Activated T-helper 1 cell treated with anti-CD3 and anti-CD28 coated beads, Interleukin-12 subunit alpha, Interleukin-12 subunit beta, Interleukin-2, Interleukin-4 antibody, amounts not matched to agents 30 ng/mL and 10 ng/mL and 1 ng/mL, durations not matched to agents 14 hours and 24 hours and 36 hours (primary cell): ENCODE data around the gene WDFY3. TPM values are rescaled to one million over a fixed set of nuclear protein-coding genes. Genes with fewer than 3 reads are reported as not detected.
A peak's percentile ranks its signal among the peaks of the same experiment; 100 is the strongest.

ENCODE experiments used
- DNase-seq: peaks from one replicate; pipeline ENCODE4 v3.0.0; 2021; ENCODE audit warnings: low spot score
- H3K27ac Mint-ChIP-seq: one replicate; pipeline ENCODE4 v1.8.0; 2021; ENCODE audit warnings: mild to moderate bottlenecking, mixed read lengths
- H3K27me3 Mint-ChIP-seq: one replicate; pipeline ENCODE4 v1.8.0; 2022; ENCODE audit warnings: mild to moderate bottlenecking, moderate library complexity, mixed read lengths; ENCODE audit not compliant: insufficient read depth
- H3K36me3 Mint-ChIP-seq: one replicate; pipeline ENCODE4 v1.8.0; 2021; ENCODE audit warnings: low read depth, mixed read lengths
- H3K4me1 Mint-ChIP-seq: one replicate; pipeline ENCODE4 v1.8.0; 2021; ENCODE audit warnings: low read depth, mixed read lengths
- H3K4me3 Mint-ChIP-seq: one replicate; pipeline ENCODE4 v1.8.0; 2021; ENCODE audit warnings: mild to moderate bottlenecking, moderate library complexity, mixed read lengths
- H3K9me3 Mint-ChIP-seq: one replicate; pipeline ENCODE4 v1.8.0; 2021; ENCODE audit warnings: mixed read lengths
- intact Hi-C: fragments of 100-400 bp; cut with micrococcal nuclease; formaldehyde crosslinking; loops from one replicate; pipeline ENCODE4 v1.15.1; 2024
- total RNA-seq: library from RNA; stranded (reverse); gene quantifications from 2 replicates; pipeline ENCODE4 v1.2.3, GENCODE V29; 2022

Gene WDFY3, protein sequence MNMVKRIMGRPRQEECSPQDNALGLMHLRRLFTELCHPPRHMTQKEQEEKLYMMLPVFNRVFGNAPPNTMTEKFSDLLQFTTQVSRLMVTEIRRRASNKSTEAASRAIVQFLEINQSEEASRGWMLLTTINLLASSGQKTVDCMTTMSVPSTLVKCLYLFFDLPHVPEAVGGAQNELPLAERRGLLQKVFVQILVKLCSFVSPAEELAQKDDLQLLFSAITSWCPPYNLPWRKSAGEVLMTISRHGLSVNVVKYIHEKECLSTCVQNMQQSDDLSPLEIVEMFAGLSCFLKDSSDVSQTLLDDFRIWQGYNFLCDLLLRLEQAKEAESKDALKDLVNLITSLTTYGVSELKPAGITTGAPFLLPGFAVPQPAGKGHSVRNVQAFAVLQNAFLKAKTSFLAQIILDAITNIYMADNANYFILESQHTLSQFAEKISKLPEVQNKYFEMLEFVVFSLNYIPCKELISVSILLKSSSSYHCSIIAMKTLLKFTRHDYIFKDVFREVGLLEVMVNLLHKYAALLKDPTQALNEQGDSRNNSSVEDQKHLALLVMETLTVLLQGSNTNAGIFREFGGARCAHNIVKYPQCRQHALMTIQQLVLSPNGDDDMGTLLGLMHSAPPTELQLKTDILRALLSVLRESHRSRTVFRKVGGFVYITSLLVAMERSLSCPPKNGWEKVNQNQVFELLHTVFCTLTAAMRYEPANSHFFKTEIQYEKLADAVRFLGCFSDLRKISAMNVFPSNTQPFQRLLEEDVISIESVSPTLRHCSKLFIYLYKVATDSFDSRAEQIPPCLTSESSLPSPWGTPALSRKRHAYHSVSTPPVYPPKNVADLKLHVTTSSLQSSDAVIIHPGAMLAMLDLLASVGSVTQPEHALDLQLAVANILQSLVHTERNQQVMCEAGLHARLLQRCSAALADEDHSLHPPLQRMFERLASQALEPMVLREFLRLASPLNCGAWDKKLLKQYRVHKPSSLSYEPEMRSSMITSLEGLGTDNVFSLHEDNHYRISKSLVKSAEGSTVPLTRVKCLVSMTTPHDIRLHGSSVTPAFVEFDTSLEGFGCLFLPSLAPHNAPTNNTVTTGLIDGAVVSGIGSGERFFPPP (N-terminal part only)
- 0.39 and 1.1 TPM in 2 replicates for total RNA-seq

DNA sequence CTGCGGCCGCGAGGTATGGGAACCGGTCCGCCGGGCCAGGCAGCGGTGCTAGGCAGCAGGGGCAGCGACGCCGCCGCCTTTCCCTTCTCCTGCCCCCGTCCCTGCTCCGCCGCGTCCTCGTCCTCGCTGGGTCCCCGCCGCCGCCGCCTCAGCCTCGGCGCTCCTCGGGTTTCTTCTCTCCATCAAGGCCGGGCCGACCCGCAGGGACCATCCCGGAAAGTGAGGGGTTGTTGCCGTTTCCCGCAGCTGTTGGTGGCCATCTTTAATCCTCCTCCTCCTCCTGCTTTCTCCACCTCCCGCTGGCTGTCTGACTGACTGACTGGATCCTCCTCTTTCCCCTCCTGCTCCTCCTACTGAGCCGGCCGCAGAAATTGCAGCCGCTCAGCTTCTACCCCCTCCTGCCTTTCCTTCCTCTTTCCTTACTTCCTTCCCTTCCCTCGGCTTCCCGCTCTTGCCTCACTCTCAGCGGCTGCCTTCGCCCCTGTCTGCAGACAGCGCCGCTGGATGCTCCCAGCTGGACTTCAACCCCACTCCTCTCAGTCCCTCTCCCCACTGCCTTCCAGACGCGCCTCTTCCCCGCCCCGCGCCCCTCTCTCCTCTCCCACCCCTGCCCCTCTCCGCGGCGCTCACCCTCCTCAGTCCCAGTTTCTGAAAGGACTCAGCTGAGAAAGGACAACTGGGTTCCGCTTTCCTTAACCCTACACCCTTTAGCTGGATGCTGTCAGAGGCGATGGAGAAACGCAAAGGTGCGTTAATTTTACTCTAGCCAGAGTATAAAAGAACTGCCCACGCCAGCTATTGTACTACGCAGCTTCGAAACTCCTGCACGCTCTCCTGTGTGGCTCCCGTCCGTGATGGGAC lies at the start of gene WDFY3:
Gene WDFY3, minus strand, starts transcription at position 309 of the 861 bp plus-strand sequence. CDS start 106,099 bp downstream, outside the sequence.
- peaks cover 40% of the 10 kb centered on the region for H3K27me3 Mint-ChIP-seq
- no peak for DNase-seq
- peaks cover 10% of the 10 kb centered on the region for H3K4me1 Mint-ChIP-seq
- peaks cover 3% of the 10 kb centered on the region for H3K36me3 Mint-ChIP-seq
- intact Hi-C loops = loop anchor here (5.0 kb wide), 1 partner anchor 469 kb away; the partner anchor contains the start of gene NKX6-1
- peak within 1 kb of the TSS; percentile 82 for H3K4me3 Mint-ChIP-seq
- no peaks in the 10 kb centered on the region for H3K9me3 Mint-ChIP-seq
- H3K27ac Mint-ChIP-seq = no peak within 1 kb of the TSS

DNA sequence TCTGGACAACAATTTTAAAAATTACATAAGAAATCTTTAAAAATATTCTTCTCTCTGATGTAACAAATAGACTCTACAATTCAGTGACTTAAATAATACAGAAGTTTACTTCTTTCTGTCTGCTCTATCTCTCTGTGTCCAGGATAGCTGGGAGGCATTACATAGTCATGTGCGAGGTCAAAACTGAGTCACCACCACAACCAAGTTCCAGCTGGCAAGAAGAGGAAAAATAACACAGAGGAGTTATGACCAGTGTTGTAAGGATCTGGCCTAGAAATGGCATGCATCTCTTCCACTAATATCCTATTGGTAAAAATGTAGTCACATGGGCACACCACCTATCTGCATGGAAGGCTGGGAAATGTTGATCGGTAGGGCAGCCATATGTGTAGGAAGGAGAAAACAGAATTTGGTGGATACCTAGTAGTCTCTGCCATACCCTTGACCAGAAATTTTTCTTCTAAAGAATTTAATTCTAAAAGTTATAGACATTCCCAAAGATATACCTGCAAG lies 39.4 kb upstream of the WDFY3 start:
- H3K9me3 Mint-ChIP-seq = no peaks in the 10 kb centered on the region
- intact Hi-C loops = no loop called here
- no peaks in the 10 kb centered on the region for H3K36me3 Mint-ChIP-seq
- H3K4me3 Mint-ChIP-seq = no peak overlapping the region
- no peak for DNase-seq
- no peaks in the 10 kb centered on the region for H3K4me1 Mint-ChIP-seq
- H3K27ac Mint-ChIP-seq = no peak overlapping the region
- H3K27me3 Mint-ChIP-seq = no peaks in the 10 kb centered on the region

DNA sequence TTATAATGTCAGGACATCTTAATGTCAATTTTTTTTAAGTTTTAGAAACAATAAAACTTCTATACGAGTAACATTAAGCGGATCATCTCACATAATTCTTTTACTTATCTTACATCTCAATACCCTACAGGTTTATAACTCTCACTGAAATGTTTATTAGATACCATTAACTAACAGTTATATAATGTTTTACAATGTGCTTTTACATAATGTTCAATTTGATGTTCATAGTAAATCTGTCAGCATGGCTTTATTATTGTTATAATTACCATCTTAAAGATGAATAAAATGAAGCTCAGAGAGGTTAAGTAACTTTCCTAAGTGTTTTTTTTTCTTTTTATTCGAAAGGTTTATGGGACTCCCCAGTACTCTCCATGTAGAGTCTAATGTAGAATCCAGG lies 33.9 kb upstream of the WDFY3 start:
- no peak for DNase-seq
- Mint-ChIP-seq H3K27ac (no peak overlapping the region), H3K4me3 (no peak overlapping the region), H3K9me3 (no peaks in the 10 kb centered on the region), H3K36me3 (no peaks in the 10 kb centered on the region), H3K4me1 (no peaks in the 10 kb centered on the region), H3K27me3 (no peaks in the 10 kb centered on the region)
- intact Hi-C loops = no loop called here

DNA sequence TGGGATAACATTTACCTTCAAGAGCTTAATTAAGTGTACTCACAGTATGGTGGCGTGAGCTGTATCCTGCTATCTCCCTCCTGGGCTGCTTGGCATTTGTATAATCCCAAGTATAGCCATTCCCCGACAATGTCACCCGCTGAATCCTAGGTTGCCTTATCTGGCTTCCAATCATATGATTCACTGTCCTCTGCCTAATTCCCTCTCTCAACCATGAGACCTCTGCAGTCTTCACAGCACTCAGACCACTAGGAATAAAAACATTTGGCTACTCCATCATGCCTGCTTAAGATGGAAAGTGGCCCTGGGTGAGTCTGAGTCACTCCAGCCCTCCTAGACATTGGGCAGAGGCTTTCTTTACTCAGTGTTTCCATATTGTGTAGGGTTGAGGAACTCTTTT lies 28.9 kb upstream of the WDFY3 start:
- no peaks in the 10 kb centered on the region for H3K36me3 Mint-ChIP-seq
- DNase-seq = no peak
- no peaks in the 10 kb centered on the region for H3K4me1 Mint-ChIP-seq
- H3K9me3 Mint-ChIP-seq = no peaks in the 10 kb centered on the region
- H3K27me3 Mint-ChIP-seq = no peaks in the 10 kb centered on the region
- intact Hi-C loops = no loop called here
- H3K4me3 Mint-ChIP-seq = no peak overlapping the region
- no peak overlapping the region for H3K27ac Mint-ChIP-seq

DNA sequence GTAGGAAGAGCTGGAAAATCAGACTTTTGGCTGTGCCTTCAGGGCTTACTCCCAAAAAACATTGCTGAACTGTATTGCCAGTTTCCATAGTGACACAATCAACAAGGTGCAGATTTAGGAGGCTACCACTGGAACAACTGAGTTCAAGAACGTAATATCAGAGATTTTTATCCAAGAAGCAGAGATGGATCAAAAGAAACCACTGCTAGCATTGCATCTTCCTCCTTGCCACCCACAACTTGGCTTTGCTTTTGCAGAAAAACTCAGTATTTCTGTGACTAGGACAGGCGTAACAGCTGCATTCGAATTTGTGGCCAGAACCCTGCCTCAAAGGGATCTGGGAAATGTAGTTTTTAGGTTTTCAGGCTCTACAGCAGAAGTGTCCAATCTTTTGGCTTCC lies 27.8 kb upstream of the WDFY3 start:
- Mint-ChIP-seq H3K4me1 (no peaks in the 10 kb centered on the region), H3K4me3 (no peak overlapping the region), H3K36me3 (no peaks in the 10 kb centered on the region), H3K27ac (no peak overlapping the region), H3K27me3 (no peaks in the 10 kb centered on the region), H3K9me3 (no peaks in the 10 kb centered on the region)
- intact Hi-C loops = no loop called here
- no peak for DNase-seq

DNA sequence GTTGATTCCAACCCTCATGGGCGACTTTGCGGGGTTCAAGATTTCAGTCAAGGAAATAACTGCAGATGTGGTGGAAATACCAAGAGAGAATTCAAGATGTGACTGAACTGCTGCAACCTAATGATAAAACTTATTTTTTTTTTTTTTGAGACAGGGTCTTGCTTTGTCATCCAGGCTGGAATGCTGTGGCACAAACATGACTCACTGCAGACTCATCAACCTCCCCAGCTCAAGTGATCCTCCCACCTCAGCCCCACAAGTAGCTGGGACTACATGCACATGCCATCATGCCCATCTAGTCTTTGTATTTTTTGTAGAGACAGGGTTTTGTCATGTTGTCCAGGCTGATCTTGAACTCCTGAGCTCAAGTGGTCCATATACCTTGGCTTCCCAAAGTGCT lies 19.5 kb upstream of the WDFY3 start:
- Mint-ChIP-seq H3K27me3 (no peaks in the 10 kb centered on the region), H3K36me3 (no peaks in the 10 kb centered on the region), H3K27ac (no peak overlapping the region), H3K9me3 (peaks cover 3% of the 10 kb centered on the region), H3K4me1 (no peaks in the 10 kb centered on the region), H3K4me3 (no peak overlapping the region)
- DNase-seq = no peak
- intact Hi-C loops = no loop called here

DNA sequence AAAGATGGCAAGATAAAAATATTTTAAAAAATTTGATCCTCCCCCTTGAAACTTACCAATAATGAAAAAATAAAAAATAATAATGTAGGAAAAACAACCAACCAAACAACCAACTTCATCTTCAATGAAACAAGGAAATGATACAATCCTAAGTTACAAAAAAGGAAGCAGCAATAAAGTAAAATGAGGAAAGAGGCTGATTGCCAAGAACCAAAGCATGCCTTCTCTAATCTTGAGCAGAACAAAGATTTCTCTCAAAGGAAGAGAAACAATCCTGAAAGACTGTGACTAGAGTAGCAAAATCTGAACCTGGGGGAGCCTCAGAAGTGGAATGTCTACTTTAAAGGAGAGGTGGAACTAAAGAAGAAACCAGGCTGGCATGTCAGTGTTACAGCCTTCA lies 10.9 kb upstream of the WDFY3 start:
- no peaks in the 10 kb centered on the region for H3K9me3 Mint-ChIP-seq
- H3K4me3 Mint-ChIP-seq = no peak overlapping the region
- H3K27me3 Mint-ChIP-seq = no peaks in the 10 kb centered on the region
- no peak for DNase-seq
- no peak overlapping the region for H3K27ac Mint-ChIP-seq
- intact Hi-C loops = no loop called here
- no peaks in the 10 kb centered on the region for H3K4me1 Mint-ChIP-seq
- H3K36me3 Mint-ChIP-seq = no peaks in the 10 kb centered on the region

DNA sequence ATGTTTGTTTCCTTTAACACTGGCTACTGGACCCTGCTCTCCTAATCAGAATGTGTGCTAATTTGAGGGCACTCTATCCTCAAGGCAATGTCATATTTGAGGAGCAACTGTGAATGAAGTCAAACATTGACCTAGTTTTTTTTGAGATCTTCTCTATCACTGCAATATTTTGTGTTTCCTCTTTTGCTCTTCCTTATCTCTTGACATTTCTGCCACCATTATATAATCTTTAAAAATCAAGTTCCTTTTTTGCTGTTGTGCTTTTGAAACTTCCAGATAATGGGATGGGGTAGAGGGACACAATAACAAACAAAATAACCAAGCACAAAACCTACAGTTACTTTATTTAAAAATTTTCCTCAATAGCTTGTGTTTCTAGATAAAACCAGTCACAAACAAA lies 7.4 kb upstream of the WDFY3 start:
- Mint-ChIP-seq H3K27me3 (peaks cover 10% of the 10 kb centered on the region), H3K4me1 (no peaks in the 10 kb centered on the region), H3K4me3 (no peak overlapping the region), H3K27ac (no peak overlapping the region), H3K9me3 (no peaks in the 10 kb centered on the region), H3K36me3 (no peaks in the 10 kb centered on the region)
- intact Hi-C loops = no loop called here
- DNase-seq = no peak

DNA sequence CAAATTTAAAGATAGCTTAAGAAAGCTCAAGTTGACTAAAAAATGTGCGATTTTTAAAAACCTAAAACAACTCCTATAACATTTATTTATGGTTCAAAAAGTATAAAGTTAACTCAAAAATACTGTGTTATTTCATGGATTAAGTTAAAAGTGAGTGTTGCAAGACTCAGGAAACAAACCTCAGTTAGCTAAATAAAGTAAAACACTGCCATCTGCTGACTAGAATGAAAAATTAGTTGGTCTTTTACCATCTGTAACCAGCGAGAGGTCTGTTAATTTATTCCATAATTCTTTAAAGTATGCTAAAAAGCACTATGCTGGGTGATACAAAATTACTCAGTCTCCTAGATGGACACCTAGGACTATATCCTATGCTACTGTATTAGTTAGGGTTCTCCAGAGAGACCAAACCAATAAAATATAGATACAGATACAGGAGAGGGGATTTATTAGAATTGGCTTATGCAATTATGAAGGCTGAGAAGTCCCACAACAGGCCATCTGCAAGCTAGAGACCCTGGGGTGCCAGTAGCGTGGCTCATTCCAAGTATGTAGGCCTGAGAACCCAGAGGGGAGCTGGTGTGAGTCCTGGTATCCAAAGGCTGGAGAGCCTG lies 4.9 kb upstream of the WDFY3 start:
- peaks cover 29% of the 10 kb centered on the region for H3K27me3 Mint-ChIP-seq
- H3K4me1 Mint-ChIP-seq = peaks cover 10% of the 10 kb centered on the region
- intact Hi-C loops = loop anchor here (2.0 kb wide), 1 partner anchor 393 kb away; no protein-coding TSS in a partner anchor
- H3K4me3 Mint-ChIP-seq = no peak overlapping the region
- no peak for DNase-seq
- H3K27ac Mint-ChIP-seq = no peak overlapping the region
- peaks cover 2% of the 10 kb centered on the region for H3K36me3 Mint-ChIP-seq
- no peaks in the 10 kb centered on the region for H3K9me3 Mint-ChIP-seq

DNA sequence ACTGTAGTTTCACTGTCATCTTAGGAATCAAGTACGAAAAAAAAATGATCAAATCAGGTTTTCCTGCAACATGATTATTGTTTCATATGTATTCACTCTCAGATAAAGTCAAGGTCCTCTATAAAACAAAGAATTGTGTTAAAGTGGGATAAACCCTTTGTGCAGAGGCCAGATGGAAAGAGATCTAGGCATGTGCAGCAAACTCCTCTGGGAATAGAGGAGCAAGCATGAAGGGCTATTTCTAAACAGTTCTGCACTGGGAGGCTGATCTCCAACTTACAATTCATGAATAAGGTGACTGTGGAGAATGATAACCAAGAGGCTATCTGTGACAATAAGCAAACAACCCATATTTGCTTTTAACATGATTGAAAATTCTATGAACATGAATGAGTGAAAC lies 2.4 kb upstream of the WDFY3 start:
- peaks cover 3% of the 10 kb centered on the region for H3K36me3 Mint-ChIP-seq
- no peak overlapping the region for H3K4me3 Mint-ChIP-seq

DNA sequence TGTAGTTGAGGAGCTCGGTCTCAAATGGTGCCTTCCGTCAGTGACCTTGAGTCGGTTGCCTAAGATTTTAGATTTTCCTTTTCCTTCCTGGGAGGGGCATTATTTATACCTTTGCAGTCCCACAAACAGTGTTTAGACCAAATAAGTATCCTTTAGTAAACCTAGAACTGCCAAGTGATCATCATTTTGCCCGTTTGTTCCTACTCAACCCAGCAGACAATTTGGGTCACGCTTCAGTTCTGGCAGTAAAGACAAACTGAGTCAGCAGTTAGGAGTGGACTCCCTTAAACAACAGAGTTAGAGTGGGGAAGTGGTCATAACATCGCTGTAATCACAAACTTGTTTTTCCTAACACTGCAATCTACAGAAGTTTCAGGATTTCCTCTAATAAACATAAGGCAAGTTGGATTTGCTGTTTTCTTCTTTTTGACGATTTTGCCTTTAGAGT lies 777 bp upstream of the WDFY3 start:
- DNase-seq = no peak
- Mint-ChIP-seq H3K4me3 (peak overlapping the region; percentile 82), H3K27ac (no peak overlapping the region), H3K9me3 (no peaks in the 10 kb centered on the region), H3K36me3 (peaks cover 3% of the 10 kb centered on the region), H3K4me1 (peaks cover 10% of the 10 kb centered on the region), H3K27me3 (peaks cover 40% of the 10 kb centered on the region)
- intact Hi-C loops = loop anchor here (5.0 kb wide), 1 partner anchor 470 kb away; the partner anchor contains the start of gene NKX6-1

More for the DNA sequence above, 2.4 kb upstream of the WDFY3 start:
- Mint-ChIP-seq H3K27ac (no peak overlapping the region), H3K9me3 (no peaks in the 10 kb centered on the region), H3K4me1 (peaks cover 10% of the 10 kb centered on the region), H3K27me3 (peaks cover 37% of the 10 kb centered on the region)
- no peak for DNase-seq
- intact Hi-C loops = loop anchor here (5.0 kb wide), 1 partner anchor 472 kb away; the partner anchor contains the start of gene NKX6-1
